CD4-positive, alpha-beta T cell (primary cell): ENCODE measurements around the gene CTSL. TPM values are rescaled to one million over a fixed set of nuclear protein-coding genes. Genes with fewer than 3 reads are reported as not detected.

ENCODE experiments used
- ATAC-seq: fragments of 200-7000 bp; cut with Tn5 transposase; one replicate; pipeline ENCODE4 v1.10.0; 2022; ENCODE audit warnings: mild to moderate bottlenecking; ENCODE audit not compliant: poor library complexity
- CTCF ChIA-PET: fragments of 350-600 bp; sonication (Branson Sonifier 250); formaldehyde crosslinking; loops from one replicate; lab custom pipeline; 2021; ENCODE audit warnings: antibody characterized with exemption, inconsistent platforms; lab: Charles Lee
- POLR2A ChIA-PET: fragments of 350-600 bp; sonication (Branson Sonifier 250); formaldehyde crosslinking; loops from one replicate; lab custom pipeline; 2021; ENCODE audit warnings: antibody characterized with exemption, inconsistent platforms; lab: Charles Lee
- DNase-seq, 14 experiments: peaks; one replicate each; pipeline ENCODE4 v3.0.0-alpha.2; 2013 to 2020; ENCODE audit warnings: mixed read lengths in 2 of 14
- H3K27ac ChIP-seq, 2 donors: one replicate each; pipeline versions ENCODE4 v1.5.1 to v1.7.0; 2013; ENCODE audit warnings: low read length in 2 of 2, low read depth in 1 of 2, mild to moderate bottlenecking in 1 of 2
- H3K27me3 ChIP-seq, 2 experiments: 1 replicate in 1 of 2; 2 replicates in 1 of 2; pipeline versions ENCODE4 v1.6.1 to v1.7.0; 2013; ENCODE audit warnings: low read length in 2 of 2, control low read depth in 1 of 2, mild to moderate bottlenecking in 1 of 2, moderate library complexity in 1 of 2; ENCODE audit not compliant: insufficient read depth in 2 of 2, control insufficient read depth in 1 of 2
- H3K36me3 ChIP-seq: one replicate; pipeline ENCODE4 v1.6.1; 2013; ENCODE audit warnings: low read length, control low read depth; ENCODE audit not compliant: insufficient read depth
- H3K4me1 ChIP-seq: one replicate; pipeline ENCODE4 v1.6.1; 2013; ENCODE audit warnings: low read length, control low read depth; ENCODE audit not compliant: insufficient read depth
- H3K4me3 ChIP-seq: one replicate; pipeline ENCODE4 v1.5.1; 2013; ENCODE audit warnings: mild to moderate bottlenecking, low read length, moderate library complexity
- H3K9me3 ChIP-seq, 2 experiments: 1 replicate in 1 of 2; 2 replicates in 1 of 2; pipeline versions ENCODE4 v1.6.1 to v1.7.0; 2013; ENCODE audit warnings: low read length in 2 of 2, mild to moderate bottlenecking in 2 of 2, control low read depth in 1 of 2, moderate library complexity in 1 of 2; ENCODE audit not compliant: control insufficient read depth in 1 of 2, insufficient read depth in 1 of 2
- H3K27ac Mint-ChIP-seq: one replicate; pipeline ENCODE4 v1.8.0; 2020; ENCODE audit warnings: mixed read lengths
- H3K27me3 Mint-ChIP-seq: one replicate; pipeline ENCODE4 v1.8.0; 2021; ENCODE audit warnings: mixed read lengths
- H3K36me3 Mint-ChIP-seq: one replicate; pipeline ENCODE4 v1.8.0; 2021; ENCODE audit warnings: low read depth, mixed read lengths
- H3K4me1 Mint-ChIP-seq: one replicate; pipeline ENCODE4 v1.8.0; 2021; ENCODE audit warnings: low read depth, mixed read lengths
- H3K4me3 Mint-ChIP-seq: one replicate; pipeline ENCODE4 v1.8.0; 2020; ENCODE audit warnings: mild to moderate bottlenecking, mixed read lengths
- H3K9me3 Mint-ChIP-seq: one replicate; pipeline ENCODE4 v1.8.0; 2020; ENCODE audit warnings: mixed read lengths
- intact Hi-C, 2 experiments: fragments of 100-400 bp; cut with DNase I in 1 of 2; cut with micrococcal nuclease in 1 of 2; formaldehyde crosslinking; loops; one replicate each; pipeline versions ENCODE4 v1.15.1 to v1.9.0; 2023 to 2025; cut with DNase I, micrococcal nuclease
- total RNA-seq, 174 experiments: library from RNA in 2 of 174; stranded (reverse) in 2 of 174; gene quantifications; one replicate each; pipeline ENCODE4 v1.2.3 and lab custom pipeline; 2021 to 2026
- TF ChIP-seq, protein P1 (sequence below): fragments of 200-600 bp; IDR thresholded peaks from one replicate; pipeline ENCODE4 v1.8.0; 2022; ENCODE audit warnings: antibody characterized with exemption, mild to moderate bottlenecking

The CTSL gene
- total RNA-seq, 2 experiments from 2014 or later: 7.5 to 7.9 TPM

DNA sequence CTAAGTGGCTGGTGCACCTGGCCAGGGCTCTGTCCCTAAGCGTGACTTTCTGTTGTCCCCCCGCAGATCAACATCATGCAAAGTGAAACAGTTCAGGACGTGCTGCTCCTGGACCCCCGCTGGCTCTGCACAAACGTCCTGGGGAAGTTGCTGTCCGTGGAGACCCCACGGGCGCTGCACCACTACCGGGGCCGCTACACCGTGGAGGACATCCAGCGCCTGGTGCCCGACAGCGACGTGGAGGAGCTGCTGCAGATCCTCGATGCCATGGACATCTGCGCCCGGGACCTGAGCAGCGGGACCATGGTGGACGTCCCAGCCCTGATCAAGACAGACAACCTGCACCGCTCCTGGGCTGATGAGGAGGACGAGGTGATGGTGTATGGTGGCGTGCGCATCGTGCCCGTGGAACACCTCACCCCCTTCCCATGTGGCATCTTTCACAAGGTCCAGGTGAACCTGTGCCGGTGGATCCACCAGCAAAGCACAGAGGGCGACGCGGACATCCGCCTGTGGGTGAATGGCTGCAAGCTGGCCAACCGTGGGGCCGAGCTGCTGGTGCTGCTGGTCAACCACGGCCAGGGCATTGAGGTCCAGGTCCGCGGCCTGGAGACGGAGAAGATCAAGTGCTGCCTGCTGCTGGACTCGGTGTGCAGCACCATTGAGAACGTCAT, 19.7 kb upstream of the CTSL start:
- Mint-ChIP-seq H3K4me3 (no peak overlapping the region), H3K27ac (no peak overlapping the region), H3K36me3 (no peaks in the 10 kb centered on the region), H3K4me1 (peaks cover 49% of the 10 kb centered on the region), H3K27me3 (no peaks in the 10 kb centered on the region), H3K9me3 (no peaks in the 10 kb centered on the region)
- Histone ChIP-seq H3K27ac (no peak overlapping the region), H3K4me3 (no peak overlapping the region), H3K4me1 (peaks cover 22% of the 10 kb centered on the region), H3K9me3 (peaks cover 0 to 14% of the 10 kb centered on the region in 2 experiments), H3K27me3 (no peaks in the 10 kb centered on the region), H3K36me3 (no peaks in the 10 kb centered on the region)
- ATAC-seq (no peak), DNase-seq (no peak)
- POLR2A ChIA-PET: no interaction called here
- CTCF ChIA-PET: no interaction called here
- TF ChIP-seq, protein P1, sequence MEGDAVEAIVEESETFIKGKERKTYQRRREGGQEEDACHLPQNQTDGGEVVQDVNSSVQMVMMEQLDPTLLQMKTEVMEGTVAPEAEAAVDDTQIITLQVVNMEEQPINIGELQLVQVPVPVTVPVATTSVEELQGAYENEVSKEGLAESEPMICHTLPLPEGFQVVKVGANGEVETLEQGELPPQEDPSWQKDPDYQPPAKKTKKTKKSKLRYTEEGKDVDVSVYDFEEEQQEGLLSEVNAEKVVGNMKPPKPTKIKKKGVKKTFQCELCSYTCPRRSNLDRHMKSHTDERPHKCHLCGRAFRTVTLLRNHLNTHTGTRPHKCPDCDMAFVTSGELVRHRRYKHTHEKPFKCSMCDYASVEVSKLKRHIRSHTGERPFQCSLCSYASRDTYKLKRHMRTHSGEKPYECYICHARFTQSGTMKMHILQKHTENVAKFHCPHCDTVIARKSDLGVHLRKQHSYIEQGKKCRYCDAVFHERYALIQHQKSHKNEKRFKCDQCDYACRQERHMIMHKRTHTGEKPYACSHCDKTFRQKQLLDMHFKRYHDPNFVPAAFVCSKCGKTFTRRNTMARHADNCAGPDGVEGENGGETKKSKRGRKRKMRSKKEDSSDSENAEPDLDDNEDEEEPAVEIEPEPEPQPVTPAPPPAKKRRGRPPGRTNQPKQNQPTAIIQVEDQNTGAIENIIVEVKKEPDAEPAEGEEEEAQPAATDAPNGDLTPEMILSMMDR: no peak
- intact Hi-C loops: no loop called here

DNA sequence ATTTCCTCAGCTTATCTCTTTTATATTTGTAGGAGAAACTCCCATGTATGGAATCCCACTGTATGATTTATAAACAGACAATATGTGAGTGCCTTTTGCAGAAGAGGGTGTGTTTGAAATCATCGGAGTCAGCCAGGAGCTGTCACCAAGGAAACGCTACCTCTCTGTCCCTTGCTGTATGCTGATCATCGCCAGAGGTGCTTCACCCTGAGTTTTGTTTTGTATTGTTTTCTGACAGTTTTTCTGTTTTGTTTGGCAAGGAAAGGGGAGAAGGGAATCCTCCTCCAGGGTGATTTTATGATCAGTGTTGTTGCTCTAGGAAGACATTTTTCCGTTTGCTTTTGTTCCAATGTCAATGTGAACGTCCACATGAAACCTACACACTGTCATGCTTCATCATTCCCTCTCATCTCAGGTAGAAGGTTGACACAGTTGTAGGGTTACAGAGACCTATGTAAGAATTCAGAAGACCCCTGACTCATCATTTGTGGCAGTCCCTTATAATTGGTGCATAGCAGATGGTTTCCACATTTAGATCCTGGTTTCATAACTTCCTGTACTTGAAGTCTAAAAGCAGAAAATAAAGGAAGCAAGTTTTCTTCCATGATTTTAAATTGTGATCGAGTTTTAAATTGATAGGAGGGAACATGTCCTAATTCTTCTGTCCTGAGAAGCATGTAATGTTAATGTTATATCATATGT, 18.0 kb upstream of the CTSL start:
- CTCF ChIA-PET: no interaction called here
- H3K9me3 Mint-ChIP-seq: no peaks in the 10 kb centered on the region
- H3K27me3 Mint-ChIP-seq: no peaks in the 10 kb centered on the region
- peaks cover 0 to 14% of the 10 kb centered on the region in 2 experiments for H3K9me3 ChIP-seq
- no peaks in the 10 kb centered on the region for H3K36me3 ChIP-seq
- peak overlapping the region; percentile 70 for H3K27ac Mint-ChIP-seq
- intact Hi-C loops: no loop called here
- no peaks in the 10 kb centered on the region for H3K27me3 ChIP-seq
- H3K4me3 Mint-ChIP-seq: peak overlapping the region; percentile 25
- no peak overlapping the region for H3K4me3 ChIP-seq
- TF ChIP-seq, protein P1: no peak
- H3K27ac ChIP-seq: no peak overlapping the region
- DNase-seq: no peak
- no peak for ATAC-seq
- POLR2A ChIA-PET: no interaction called here
- H3K4me1 Mint-ChIP-seq: peaks cover 56% of the 10 kb centered on the region
- peaks cover 33% of the 10 kb centered on the region for H3K4me1 ChIP-seq
- H3K36me3 Mint-ChIP-seq: no peaks in the 10 kb centered on the region

DNA sequence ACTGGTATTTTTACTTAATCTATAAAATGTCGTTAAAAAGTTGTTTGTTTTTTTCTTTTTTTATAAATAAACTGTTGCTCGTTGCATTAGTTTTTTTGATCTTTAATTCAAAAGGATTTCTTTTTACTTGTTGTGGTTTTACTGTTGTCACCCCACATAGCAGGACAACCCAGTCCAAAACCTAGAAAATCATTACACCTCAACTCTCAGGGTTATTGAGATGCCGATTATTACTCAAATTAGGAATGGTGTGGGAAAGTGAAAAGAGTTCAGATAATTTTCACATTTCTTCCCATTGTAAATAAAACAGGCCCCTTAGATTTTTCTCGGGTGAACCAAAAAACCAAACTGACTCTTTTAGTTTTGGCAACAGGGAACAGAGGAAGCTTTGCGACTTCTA, 17.4 kb upstream of the CTSL start:
- Histone ChIP-seq H3K27ac (no peak overlapping the region), H3K4me1 (peaks cover 38% of the 10 kb centered on the region), H3K9me3 (peaks cover 0 to 14% of the 10 kb centered on the region in 2 experiments), H3K27me3 (no peaks in the 10 kb centered on the region), H3K36me3 (no peaks in the 10 kb centered on the region), H3K4me3 (no peak overlapping the region)
- no peaks in the 10 kb centered on the region for H3K9me3 Mint-ChIP-seq
- peak overlapping the region; percentile 76 for H3K4me3 Mint-ChIP-seq
- peaks cover 59% of the 10 kb centered on the region for H3K4me1 Mint-ChIP-seq
- peak overlapping the region; percentile 89 for H3K27ac Mint-ChIP-seq
- ChIA-PET POLR2A (interaction anchor here (1.7 kb wide), 1 partner anchor 17 kb away, joined by 15 read pairs; the partner anchor contains the start of gene CTSL), CTCF (no interaction called here)
- DNase-seq: no peak
- TF ChIP-seq, protein P1: no peak
- no peak for ATAC-seq
- H3K36me3 Mint-ChIP-seq: no peaks in the 10 kb centered on the region
- H3K27me3 Mint-ChIP-seq: no peaks in the 10 kb centered on the region
- intact Hi-C loops: no loop called here
